Activated T-cell treated with anti-CD3 and anti-CD28 coated beads for 48 hours (primary cell): Measurements from ENCODE around the gene CTPS1.
A peak's percentile ranks its signal among the peaks of the same experiment; 100 is the strongest.

ENCODE experiments used
- DNase-seq: peaks from one replicate; pipeline ENCODE4 v3.0.0-alpha.2; 2020; ENCODE audit warnings: low read depth

The CTPS1 gene

GRCh38 chr1:40997096-40997495 is 17.6 kb downstream of the CTPS1 start:
- DNase-seq: no peak

- no peak for DNase-seq
These were observed 19.2 kb downstream of the CTPS1 start for GRCh38 chr1:40998668-40999067.

- no peak for DNase-seq
These were observed 23.7 kb downstream of the CTPS1 start for GRCh38 chr1:41003127-41003639.

GRCh38 chr1:41003640-41004220 is 24.2 kb downstream of the CTPS1 start:
- DNase-seq: peak; percentile 82

GRCh38 chr1:41005876-41006275 is 26.4 kb downstream of the CTPS1 start:
- DNase-seq: no peak

- DNase-seq: no peak
These were observed 27.7 kb downstream of the CTPS1 start for GRCh38 chr1:41006942-41007865.

GRCh38 chr1:41009466-41009865 is 30.0 kb downstream of the CTPS1 start:
- DNase-seq: no peak

- no peak for DNase-seq
These were observed 30.8 kb downstream of the CTPS1 start for GRCh38 chr1:41010345-41010744.

- DNase-seq: no peak
These were observed 33.5 kb downstream of the CTPS1 start for GRCh38 chr1:41013024-41013423.

- DNase-seq: no peak
These were observed 34.3 kb downstream of the CTPS1 start for GRCh38 chr1:41013796-41014195.

- no peak for DNase-seq
These were observed 35.4 kb downstream of the CTPS1 start for GRCh38 chr1:41014871-41015270.

- no peak for DNase-seq
These were observed 35.9 kb downstream of the CTPS1 start for GRCh38 chr1:41015281-41015896.

- DNase-seq: no peak
These were observed 36.5 kb downstream of the CTPS1 start for GRCh38 chr1:41015897-41016470.

- no peak for DNase-seq
These were observed 37.9 kb downstream of the CTPS1 start for GRCh38 chr1:41017141-41018017.

GRCh38 chr1:41018018-41018410 is 38.5 kb downstream of the CTPS1 start:
- DNase-seq: no peak

- no peak for DNase-seq
These were observed 39.9 kb downstream of the CTPS1 start for GRCh38 chr1:41019353-41019745.

- no peak for DNase-seq
These were observed 40.6 kb downstream of the CTPS1 start for GRCh38 chr1:41020109-41020576.

GRCh38 chr1:41020654-41021053 is 41.2 kb downstream of the CTPS1 start:
- no peak for DNase-seq

GRCh38 chr1:41021526-41022308 is 42.2 kb downstream of the CTPS1 start, which contains the start of gene SLFNL1:
Gene SLFNL1 (minus strand): TSS chr1:41021725. CDS start chr1:41020660, 1,065 bp downstream.
- no peak for DNase-seq

GRCh38 chr1:41022424-41022823 is 42.9 kb downstream of the CTPS1 start:
- DNase-seq: no peak
